HG02852 (cell line): Measurements from ENCODE around the gene ZNF786.
"Not testable (repeated sequence)": the region's sequence is repeated elsewhere in the genome, so short reads cannot be mapped to it uniquely, and the experiment has no call there.

Experiments
- ATAC-seq: cut with Tn5 transposase; IDR thresholded peaks from one replicate; pipeline ENCODE4 v1.9.1; 2021; ENCODE audit warnings: mild to moderate bottlenecking, moderate library complexity; ENCODE audit not compliant: unreplicated experiment

Gene ZNF786

DNA sequence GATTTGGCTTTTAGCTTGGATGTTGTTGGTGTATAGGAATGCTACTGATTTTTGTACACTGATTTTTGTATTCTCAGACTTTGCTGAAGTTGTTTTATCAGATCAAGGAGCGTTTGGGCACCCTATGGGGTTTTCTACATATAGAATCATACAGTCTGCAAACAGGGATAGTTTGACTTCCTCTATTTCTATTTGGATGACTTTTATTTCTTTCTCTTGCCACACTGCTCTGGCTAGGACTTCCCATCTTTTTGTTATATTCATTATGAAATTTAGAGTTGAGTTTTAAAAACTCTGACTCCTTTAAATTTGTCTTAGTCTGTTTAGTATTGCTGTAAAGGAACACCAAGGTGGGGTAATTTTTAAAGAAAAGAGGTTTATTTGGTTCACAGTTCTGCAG is 4.7 kb downstream of the ZNF786 start:
- ATAC-seq = no peak

DNA sequence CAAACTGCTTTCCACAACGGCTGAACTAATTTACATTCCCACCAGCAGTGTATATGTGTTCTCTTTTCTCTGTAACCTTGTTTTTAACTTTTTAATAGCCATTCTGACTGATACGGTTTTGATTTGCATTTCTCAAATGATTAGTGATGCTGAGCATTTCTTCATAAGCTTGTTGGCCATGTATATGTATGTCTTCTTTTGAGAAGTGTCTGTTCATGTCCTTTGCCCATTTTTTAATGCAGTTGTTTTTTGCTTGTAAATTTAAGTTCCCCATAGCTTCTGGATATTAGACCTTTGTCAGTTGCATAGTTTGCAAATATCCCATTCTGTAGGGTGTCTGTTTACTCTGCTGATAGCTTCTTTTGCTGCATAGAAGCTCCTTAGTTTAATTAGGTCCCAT is 6.1 kb downstream of the ZNF786 start:
- no peak for ATAC-seq

DNA sequence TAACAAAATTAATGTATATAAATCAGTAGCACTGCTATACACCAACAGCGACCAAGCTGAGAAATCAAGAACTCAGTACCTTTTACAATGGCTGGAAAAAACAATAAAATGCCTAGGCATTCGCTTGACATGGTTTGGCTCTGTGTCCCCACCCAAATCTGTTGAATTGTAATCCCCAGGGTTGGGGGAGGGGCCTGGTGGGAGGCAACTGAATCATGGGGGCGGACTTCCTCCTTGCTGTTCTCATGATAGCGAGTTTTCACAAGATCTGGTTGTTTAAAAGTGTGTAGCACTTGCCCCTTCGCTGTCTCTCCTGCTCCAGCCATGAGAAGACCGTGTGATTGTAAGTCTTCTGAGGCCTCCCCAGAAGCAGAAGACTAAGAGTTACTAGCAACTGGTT is 8.6 kb downstream of the ZNF786 start:
- no peak for ATAC-seq

GRCh38 chr7:149077594-149077993 is 12.9 kb downstream of the ZNF786 start:
- no peak for ATAC-seq

GRCh38 chr7:149075286-149075685 is 15.2 kb downstream of the ZNF786 start:
- no peak for ATAC-seq

DNA sequence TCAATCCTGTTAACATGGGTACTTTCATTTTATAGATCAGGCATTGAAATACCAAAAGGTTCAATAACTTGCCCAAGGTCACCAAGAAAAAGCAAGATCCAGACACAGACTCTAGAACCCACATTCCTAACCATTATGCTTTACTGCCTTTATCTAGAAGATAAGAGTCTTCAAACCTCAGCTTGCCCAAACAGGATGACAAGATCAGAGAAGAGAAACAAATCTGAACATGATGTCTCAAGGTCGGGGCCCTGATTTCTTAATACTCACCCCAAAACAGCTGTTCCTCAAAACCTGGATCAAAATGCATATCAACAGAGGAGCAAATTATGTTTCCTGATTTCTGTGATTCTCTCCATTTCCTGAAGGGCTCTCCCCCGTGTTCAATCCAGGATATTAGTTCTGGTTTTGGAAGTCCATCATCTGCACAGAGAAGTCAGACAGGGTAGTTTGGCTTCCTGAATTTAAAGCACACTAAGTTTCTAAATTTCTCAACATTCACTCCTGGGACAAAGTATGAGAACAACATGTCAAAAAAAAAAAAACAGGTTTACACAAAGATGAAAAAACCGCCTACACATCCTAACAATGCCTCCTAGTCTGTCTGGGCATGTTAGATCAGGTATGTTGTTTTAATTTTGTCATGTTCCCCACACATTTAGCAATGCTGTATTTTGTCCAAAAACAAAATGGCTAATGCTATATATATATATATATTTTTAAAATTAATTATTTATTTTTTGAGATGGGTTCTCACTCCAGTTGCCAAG is 16.2 kb downstream of the ZNF786 start:
- no peak for ATAC-seq

GRCh38 chr7:149072438-149072775 is 18.1 kb downstream of the ZNF786 start:
- no peak for ATAC-seq

DNA sequence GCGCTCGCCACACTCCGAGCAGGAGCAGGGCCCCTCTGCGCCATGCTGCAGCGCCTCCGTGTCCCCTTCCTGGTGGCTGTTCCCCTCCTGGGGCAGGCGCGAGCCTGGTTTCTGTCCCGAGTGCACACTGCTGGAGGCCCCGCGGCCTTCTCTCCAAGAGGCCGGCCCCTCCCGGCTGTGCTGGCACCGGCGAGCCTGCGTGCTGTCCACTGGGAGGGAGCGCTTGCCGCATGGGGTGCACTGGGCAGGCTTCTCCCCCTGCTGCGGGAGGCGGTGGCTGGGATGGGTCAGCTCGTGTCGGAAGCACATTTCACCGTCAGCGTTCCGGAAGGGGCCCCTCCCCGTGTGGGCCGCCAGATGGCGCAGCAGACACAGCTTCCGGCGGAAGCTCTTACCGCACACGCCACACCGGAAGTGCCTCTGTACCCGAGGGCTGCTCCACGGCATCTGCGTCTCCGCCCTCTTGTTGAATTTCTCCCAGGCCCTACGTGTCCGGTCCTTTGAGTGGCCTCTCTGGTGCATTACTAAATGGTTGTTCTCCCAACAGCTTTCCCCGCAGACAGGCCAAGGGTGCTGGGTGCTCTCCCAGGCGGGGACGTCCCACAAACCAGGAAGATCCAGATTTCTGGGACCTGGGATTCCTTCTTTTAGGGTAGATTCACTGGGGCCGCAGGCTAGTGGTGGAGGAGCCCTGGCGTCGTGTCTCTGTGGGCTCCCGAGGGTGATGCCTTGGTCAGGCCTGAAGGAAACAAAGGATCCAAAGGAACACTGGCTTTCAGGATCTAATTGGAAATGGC is 18.7 kb downstream of the ZNF786 start:
- ATAC-seq = peak; percentile 51

- ATAC-seq = peak; percentile 9
Measured at GRCh38 chr7:149071182-149071635, 19.3 kb downstream of the ZNF786 start.

DNA sequence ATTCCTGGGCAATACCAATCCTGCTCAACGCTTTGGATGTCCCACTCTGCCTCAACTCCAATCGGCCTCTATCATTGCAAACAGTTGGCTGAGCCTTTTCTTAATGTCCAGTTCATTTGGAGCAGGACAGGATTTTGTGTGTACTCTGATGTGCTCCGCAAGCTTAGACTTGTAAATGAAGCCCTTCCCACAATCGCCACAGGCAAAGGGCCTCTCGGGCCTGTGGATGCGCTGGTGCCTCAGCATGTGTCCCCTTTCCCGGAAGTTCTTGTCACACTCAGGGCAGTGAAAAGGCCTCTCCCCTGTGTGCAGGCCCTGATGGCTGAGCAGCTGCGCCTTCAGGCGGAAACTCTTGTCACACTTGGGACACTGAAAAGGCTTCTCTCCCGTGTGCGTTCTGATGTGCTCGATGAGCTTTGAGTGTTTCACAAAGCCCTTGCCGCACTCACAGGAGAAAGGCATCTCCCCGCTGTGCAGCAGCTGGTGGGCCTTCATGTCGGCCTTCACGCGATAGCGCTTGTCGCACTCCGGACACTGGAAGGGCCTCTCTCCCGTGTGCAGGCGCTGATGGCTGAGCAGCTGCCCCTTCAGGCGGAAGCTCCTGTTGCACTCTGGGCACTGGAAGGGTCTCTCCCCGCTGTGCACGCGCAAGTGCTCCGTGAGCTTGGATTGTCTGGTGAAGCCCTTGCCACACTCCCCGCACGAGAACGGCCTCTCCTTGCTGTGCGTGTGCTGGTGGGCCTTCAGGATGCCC is 20.0 kb downstream of the ZNF786 start:
- ATAC-seq = no peak

- no peak for ATAC-seq
Measured at GRCh38 chr7:149067869-149068268, 22.6 kb downstream of the ZNF786 start.

GRCh38 chr7:149063476-149063875 is 27.0 kb downstream of the ZNF786 start:
- no peak for ATAC-seq

GRCh38 chr7:149062217-149062899 is 28.2 kb downstream of the ZNF786 start:
- ATAC-seq = not testable (repeated sequence)

GRCh38 chr7:149060156-149060555 is 30.4 kb downstream of the ZNF786 start:
- no peak for ATAC-seq

- ATAC-seq = no peak
Measured at GRCh38 chr7:149053885-149054284, 36.6 kb downstream of the ZNF786 start.

GRCh38 chr7:149053384-149053783 is 37.1 kb downstream of the ZNF786 start:
- no peak for ATAC-seq

GRCh38 chr7:149050941-149051340 is 39.6 kb downstream of the ZNF786 start:
- no peak for ATAC-seq

- no peak for ATAC-seq
Measured at GRCh38 chr7:149048805-149049204, 41.7 kb downstream of the ZNF786 start.

DNA sequence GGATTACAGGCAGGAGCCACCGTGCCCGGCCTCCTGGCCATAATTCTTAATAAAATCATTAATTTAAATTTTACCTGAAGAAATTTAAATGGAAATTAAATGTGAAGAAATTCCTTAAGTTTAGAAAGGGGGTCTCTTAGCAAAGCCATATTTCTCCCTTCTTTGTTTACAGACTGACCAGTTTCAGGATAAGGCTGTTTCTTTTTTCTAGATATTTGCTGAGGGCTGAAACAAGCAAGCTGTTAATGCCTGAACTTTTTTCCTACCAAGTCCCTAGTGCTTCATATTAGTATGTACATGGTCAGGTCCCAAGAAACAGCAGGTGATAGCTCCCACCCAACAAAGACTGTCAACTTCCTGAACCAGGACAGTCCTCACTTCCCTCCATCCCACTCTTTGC is 44.1 kb downstream of the ZNF786 start:
- ATAC-seq = no peak

DNA sequence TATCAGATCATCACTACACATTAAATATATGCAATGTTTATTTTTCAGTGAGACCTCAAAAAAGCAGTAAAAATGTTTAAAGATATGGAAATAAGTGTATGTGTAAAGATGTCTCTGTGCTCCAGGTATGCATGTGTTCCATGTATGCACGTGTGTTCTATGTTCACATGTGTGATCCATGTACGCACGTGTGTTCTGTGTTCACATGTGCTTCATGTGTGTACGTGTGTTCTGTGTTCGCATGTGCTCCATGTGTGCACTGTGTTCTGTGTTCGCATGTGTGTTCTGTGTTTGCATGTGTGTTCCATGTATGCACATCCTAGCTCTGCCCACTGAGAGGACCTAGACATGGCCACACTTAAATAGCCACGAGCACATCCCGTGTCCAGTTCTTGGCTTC is 46.6 kb downstream of the ZNF786 start:
- ATAC-seq = no peak

GRCh38 chr7:149041350-149041749 is 49.2 kb downstream of the ZNF786 start:
- ATAC-seq = no peak
